GM21529 (cell line): ENCODE measurements around the gene MOSMO.

Source experiments
- ATAC-seq: cut with Tn5 transposase; IDR thresholded peaks from one replicate; pipeline ENCODE4 v1.9.1; 2021; ENCODE audit not compliant: unreplicated experiment

The MOSMO gene

DNA sequence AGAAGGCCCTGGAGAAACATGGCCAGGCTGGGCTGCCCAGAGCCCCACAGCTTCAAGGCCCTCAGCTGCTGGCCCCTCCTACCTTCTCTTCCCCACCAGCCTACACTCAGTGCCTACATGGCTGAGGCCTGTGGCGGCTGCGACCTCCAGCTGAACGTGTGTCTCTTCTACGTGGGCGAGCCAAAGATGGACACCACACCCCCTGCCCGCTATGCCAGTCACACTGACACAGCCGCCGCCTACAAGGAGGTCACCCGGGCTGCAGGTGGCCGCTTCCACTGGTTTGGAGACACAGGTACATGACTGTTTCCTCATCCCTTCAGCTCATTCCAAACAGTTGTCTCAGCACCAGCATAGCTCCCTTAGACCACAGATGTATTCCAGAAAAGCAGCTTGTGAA, 124.9 kb downstream of the MOSMO start:
- no peak for ATAC-seq
